HCT116 (cell line): ENCODE results near the gene TMEM238.

Source experiments
- CTCF ChIP-seq, 3 experiments: fragments of 200-600 bp in 1 of 3; sonication (generic) in 1 of 3; IDR thresholded peaks in 2 of 3; conservative IDR thresholded peaks in 1 of 3; 2 replicates each; pipeline ENCODE4 v1.5.1; 2012 to 2017; ENCODE audit warnings: low read depth in 2 of 3, low read length in 2 of 3, antibody characterized with exemption in 1 of 3, borderline replicate concordance in 1 of 3, control low read depth in 1 of 3, mild to moderate bottlenecking in 1 of 3, mixed read lengths in 1 of 3, mixed run types in 1 of 3, moderate library complexity in 1 of 3; ENCODE audit not compliant: insufficient read depth in 1 of 3
- EZH2 ChIP-seq: fragments of 200-600 bp; sonication (generic); IDR thresholded peaks from 2 replicates; pipeline ENCODE4 v1.6.1; 2017; ENCODE audit warnings: antibody characterized with exemption, mixed run types
- EZH2phosphoT487 ChIP-seq: fragments of 200-600 bp; IDR thresholded peaks from 2 replicates; pipeline ENCODE4 v1.6.1; 2018; ENCODE audit warnings: antibody characterized with exemption, borderline replicate concordance
- JUND ChIP-seq: IDR thresholded peaks from 2 replicates; pipeline ENCODE4 v1.6.1; 2012
- MAX ChIP-seq: IDR thresholded peaks from 2 replicates; pipeline ENCODE4 v1.6.1; 2012
- POLR2A ChIP-seq: IDR thresholded peaks from 2 replicates; pipeline ENCODE4 v1.7.0; 2011; ENCODE audit warnings: borderline replicate concordance; ENCODE audit not compliant: insufficient read depth, insufficient read length; ENCODE audit errors: extremely low read depth
- POLR2AphosphoS5 ChIP-seq: IDR thresholded peaks from 2 replicates; pipeline ENCODE4 v1.6.1; 2011; ENCODE audit warnings: mild to moderate bottlenecking, low read depth, low read length, moderate library complexity
- SP1 ChIP-seq: IDR thresholded peaks from 2 replicates; pipeline ENCODE4 v1.6.1; 2012; ENCODE audit warnings: low read depth
- TCF7L2 ChIP-seq: IDR thresholded peaks from 2 replicates; pipeline ENCODE4 v1.7.0; 2011; ENCODE audit warnings: borderline replicate concordance, inconsistent platforms; ENCODE audit not compliant: insufficient read depth, insufficient read length; ENCODE audit errors: extremely low read depth
- ZNF274 ChIP-seq: fragments of 200-500 bp; sonication (Bioruptor generic); IDR thresholded peaks from 2 replicates; pipeline ENCODE4 v1.6.1; 2014; ENCODE audit warnings: mild to moderate bottlenecking, low read depth, low read length, inconsistent platforms

GRCh38 chr19:55433292-55433691 lies 49.2 kb upstream of the TMEM238 start:
- TF ChIP-seq CTCF (IDR thresholded peaks at IDR 0.05 in 2 of 3, conservative IDR thresholded peaks at IDR 0.05 in 1 of 3; ENCODE audit: borderline replicate concordance in 1 of 3, insufficient read depth in 1 of 3, low read depth in 2 of 3, low read length in 2 of 3): no peak
- no peak for TF ChIP-seq MAX
- TF ChIP-seq EZH2: no peak
- TF ChIP-seq SP1: no peak
- TF ChIP-seq EZH2phosphoT487: no peak
- no peak for TF ChIP-seq ZNF274
- no peak for TF ChIP-seq TCF7L2
- TF ChIP-seq POLR2A: no peak
- no peak for TF ChIP-seq POLR2AphosphoS5
- no peak for TF ChIP-seq JUND
